ENCODE results near the gene PDCD4. TPM values are rescaled to one million over a fixed set of nuclear protein-coding genes. Genes with fewer than 3 reads are reported as not detected.

PDCD4 gene
- total and polyA plus RNA-seq, 2 donors (not counting 3 experiments of a cell fraction or from before 2014, with no cell fraction given) = 14.4 to 47.9 TPM

DNA sequence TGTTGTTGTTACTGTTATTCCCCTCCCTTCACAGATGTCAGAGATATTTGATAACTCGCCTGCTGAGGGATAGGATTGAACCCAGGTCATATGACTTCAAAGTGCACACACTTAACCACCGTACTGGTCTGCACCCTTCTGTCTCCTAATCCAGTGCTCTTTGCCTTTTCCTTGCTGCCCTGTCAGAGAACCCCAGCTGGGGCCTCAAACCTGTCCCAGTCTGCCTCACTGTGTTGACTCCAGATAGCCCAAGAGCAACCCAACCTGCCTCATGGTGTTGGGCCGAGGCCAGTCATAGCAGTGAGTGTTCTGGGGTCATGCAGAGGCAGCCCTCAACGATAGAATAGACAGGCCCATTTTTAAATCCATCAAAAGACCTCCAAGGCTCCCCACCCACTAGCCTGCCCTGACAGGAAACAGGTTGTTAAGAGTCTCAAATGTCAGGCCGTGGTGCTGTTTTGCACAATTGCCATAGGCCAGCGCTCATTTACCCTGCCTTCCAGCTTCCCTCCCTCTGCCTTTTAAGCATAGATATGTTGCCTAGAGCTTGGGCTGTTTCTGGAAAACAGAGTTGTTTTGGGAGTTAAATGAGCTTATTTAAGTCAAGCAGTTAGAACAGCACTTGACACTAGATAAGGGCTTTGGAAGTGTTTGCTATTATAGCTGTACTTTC is 37.0 kb upstream of the PDCD4 start:
- no peak overlapping the region for H3K9ac ChIP-seq (replicated peaks; ENCODE audit: extremely low read depth, insufficient read depth, low read length)
- no peaks in the 10 kb centered on the region for H3K79me2 ChIP-seq (ENCODE audit: control insufficient read depth, insufficient read depth, low read length)
- dilution Hi-C loops (cut with MboI; ENCODE audit: extremely low pct_ligation_motif_present, low sequenced_read_pairs) (no loop called here), intact Hi-C loops (cut with micrococcal nuclease) (no loop called here)
- BruUV-seq (replicated peaks) = no TSS peak
- no peaks in the 10 kb centered on the region for H4K20me1 ChIP-seq (replicated peaks; ENCODE audit: control insufficient read depth, extremely low read depth, insufficient read depth, low read length)
- no peaks in the 10 kb centered on the region for H3K27me3 ChIP-seq (ENCODE audit: control insufficient read depth in 2 of 2, insufficient read depth in 2 of 2, low read length in 2 of 2)
- no peak overlapping the region for H2AFZ ChIP-seq (ENCODE audit: low read depth, low read length)
- TF ChIP-seq EZH2 (IDR thresholded peaks at IDR 0.05; ENCODE audit: borderline replicate concordance, low read depth, low read length, severe bottlenecking) = no peak
- no peak for TF ChIP-seq FOS (IDR thresholded peaks at IDR 0.05; ENCODE audit: borderline replicate concordance, insufficient read depth, low read length)
- TF ChIP-seq, protein P1, sequence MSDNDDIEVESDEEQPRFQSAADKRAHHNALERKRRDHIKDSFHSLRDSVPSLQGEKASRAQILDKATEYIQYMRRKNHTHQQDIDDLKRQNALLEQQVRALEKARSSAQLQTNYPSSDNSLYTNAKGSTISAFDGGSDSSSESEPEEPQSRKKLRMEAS (IDR thresholded peaks at IDR 0.05; ENCODE audit: insufficient read depth, insufficient read length) = no peak
- TF ChIP-seq MYC (IDR thresholded peaks at IDR 0.05; ENCODE audit: low read depth, low read length) = no peak
- no peak for TF ChIP-seq GATA2 (IDR thresholded peaks at IDR 0.05; ENCODE audit: insufficient read depth, insufficient read length, low read depth, low read length)
- TF ChIP-seq JUN (IDR thresholded peaks at IDR 0.05; ENCODE audit: borderline replicate concordance, insufficient read depth, insufficient read length, low read depth) = no peak
- TF ChIP-seq POLR2AphosphoS5 (IDR thresholded peaks at IDR 0.05; ENCODE audit: insufficient read depth, low read depth, low read length) = no peak
- no peak for TF ChIP-seq POLR2A (IDR thresholded peaks at IDR 0.05; ENCODE audit: low read depth, low read length)
- TF ChIP-seq, protein P2, sequence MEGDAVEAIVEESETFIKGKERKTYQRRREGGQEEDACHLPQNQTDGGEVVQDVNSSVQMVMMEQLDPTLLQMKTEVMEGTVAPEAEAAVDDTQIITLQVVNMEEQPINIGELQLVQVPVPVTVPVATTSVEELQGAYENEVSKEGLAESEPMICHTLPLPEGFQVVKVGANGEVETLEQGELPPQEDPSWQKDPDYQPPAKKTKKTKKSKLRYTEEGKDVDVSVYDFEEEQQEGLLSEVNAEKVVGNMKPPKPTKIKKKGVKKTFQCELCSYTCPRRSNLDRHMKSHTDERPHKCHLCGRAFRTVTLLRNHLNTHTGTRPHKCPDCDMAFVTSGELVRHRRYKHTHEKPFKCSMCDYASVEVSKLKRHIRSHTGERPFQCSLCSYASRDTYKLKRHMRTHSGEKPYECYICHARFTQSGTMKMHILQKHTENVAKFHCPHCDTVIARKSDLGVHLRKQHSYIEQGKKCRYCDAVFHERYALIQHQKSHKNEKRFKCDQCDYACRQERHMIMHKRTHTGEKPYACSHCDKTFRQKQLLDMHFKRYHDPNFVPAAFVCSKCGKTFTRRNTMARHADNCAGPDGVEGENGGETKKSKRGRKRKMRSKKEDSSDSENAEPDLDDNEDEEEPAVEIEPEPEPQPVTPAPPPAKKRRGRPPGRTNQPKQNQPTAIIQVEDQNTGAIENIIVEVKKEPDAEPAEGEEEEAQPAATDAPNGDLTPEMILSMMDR (IDR thresholded peaks at IDR 0.05; ENCODE audit: extremely low read depth in 1 of 2, insufficient read depth in 1 of 2, low read depth in 1 of 2, low read length in 2 of 2) = no peak
- H3K36me3 ChIP-seq (ENCODE audit: control insufficient read depth in 2 of 2, extremely low read depth in 1 of 2, insufficient read depth in 2 of 2, low read length in 2 of 2) = no peaks in the 10 kb centered on the region
- H3K27ac ChIP-seq (ENCODE audit: insufficient read depth, low read depth, low read length) = no peak overlapping the region
- DNase-seq (ENCODE audit: low read depth, low spot score) (peak; percentile 69), FAIRE-seq (no peak)
- no peak overlapping the region for H3K4me2 ChIP-seq (ENCODE audit: insufficient read depth, low read length)
- no peaks in the 10 kb centered on the region for H3K4me1 ChIP-seq (ENCODE audit: control insufficient read depth, extremely low read depth, insufficient read depth, low read length)
- no peaks in the 10 kb centered on the region for H3K9me1 ChIP-seq (replicated peaks; ENCODE audit: control insufficient read depth, extremely low read depth, insufficient read depth, low read length)
- POLR2A ChIA-PET = no interaction called here
- H3K9me3 ChIP-seq (replicated peaks; ENCODE audit: control insufficient read depth, insufficient read depth, low read length) = no peaks in the 10 kb centered on the region
- CTCF ChIA-PET = interaction anchor here (0.7 to 1.1 kb wide), 3 partner anchors 18 to 57 kb away, joined by 3 to 4 read pairs (median 3); partner anchors contain the start of gene PDCD4
- H3K4me3 ChIP-seq (replicated peaks in 1 of 3; ENCODE audit: insufficient read depth in 1 of 3, low read depth in 1 of 3, low read length in 3 of 3) = no peak overlapping the region

All from endothelial cell of umbilical vein (primary cell).